ENCODE results near the gene PCK1. TPM values are rescaled to one million over a fixed set of nuclear protein-coding genes. Genes with fewer than 3 reads are reported as not detected.

The PCK1 gene
- total and polyA plus RNA-seq, 7 experiments from 2014 or later: not detected

DNA sequence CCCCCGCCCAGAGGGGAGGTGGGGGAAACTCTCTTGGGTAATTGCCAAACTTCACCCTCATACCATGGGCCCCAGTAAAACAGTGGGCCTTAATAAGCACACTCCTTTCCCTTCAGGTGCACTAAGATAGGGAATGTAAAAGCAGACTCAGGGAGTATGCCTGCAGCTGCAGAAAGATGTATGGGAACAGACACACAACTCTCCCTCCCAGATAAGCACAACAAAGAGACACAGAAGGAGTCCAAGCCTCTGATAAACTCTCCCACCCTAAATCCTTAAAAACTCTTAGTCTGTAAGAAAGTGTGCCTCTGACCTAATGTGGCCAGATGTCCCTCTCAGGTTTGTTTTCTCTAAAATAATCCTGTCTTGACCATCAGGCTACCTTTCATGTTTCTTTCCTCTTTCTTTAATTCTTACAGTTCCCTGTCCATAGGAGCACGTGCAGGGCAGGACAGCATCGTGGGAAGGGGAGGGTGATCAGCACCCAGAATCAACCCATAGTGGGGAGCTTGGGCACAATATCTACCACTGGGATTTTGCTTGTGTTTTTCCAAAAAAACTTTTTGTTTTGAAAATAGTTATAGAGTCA is 24.7 kb upstream of the PCK1 start:
- no peak overlapping the region for H3K4me3 Mint-ChIP-seq
- no peak for DNase-seq
- POLR2A ChIA-PET: no interaction called here

DNA sequence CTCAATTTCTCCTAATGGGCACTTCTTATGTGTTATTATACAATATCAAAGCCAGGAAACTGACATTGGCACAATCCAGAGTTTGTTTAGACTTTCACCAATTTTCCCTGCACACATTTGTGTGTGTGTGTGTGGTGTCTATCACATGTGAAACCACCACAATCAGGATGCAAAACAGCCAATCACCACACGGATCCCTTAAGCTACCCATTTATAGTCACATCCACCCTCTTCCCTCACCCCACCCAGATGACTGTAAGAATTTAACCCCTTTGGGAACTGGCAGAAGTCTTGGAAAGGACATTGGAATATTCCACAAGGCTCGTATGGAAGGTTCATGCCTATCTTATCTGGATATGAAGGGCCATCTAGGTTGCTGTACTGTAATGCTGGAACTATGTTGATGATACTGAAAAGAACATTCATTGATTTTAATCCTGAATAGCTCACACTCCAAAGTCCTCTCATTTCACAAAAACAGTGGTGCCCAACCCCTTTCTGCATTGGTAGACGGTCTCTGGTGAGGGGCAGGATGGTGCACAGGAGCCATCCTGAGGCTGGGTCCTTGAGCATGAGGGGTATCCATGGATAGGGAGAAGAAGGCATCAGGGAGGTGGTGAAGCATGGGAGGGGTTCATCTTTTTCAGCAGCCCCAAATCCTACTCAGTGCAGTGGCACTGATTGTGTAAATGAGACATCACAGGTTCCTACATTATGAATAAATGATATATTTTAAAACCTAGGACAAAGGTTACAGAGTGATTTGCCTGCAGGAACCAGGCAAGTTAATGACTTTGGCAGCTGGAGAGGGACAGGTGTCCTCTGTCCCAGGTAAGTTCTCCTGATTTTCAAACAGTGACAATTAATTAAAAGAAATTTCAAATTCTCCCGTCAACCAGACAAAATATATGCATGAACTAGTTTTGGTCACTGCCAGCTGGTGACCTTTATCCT is 23.9 kb upstream of the PCK1 start:
- Histone ChIP-seq H3K27me3 (ENCODE audit: control insufficient read depth in 2 of 2, insufficient read depth in 2 of 2, low read length in 2 of 2) (no peaks in the 10 kb centered on the region), H3K4me1 (ENCODE audit: control insufficient read depth in 2 of 2, insufficient read depth in 2 of 2, low read length in 2 of 2) (no peaks in the 10 kb centered on the region), H3K9me3 (ENCODE audit: control insufficient read depth in 2 of 3, low read length in 3 of 3) (no peaks in the 10 kb centered on the region), H3K36me3 (ENCODE audit: control insufficient read depth in 2 of 3, insufficient read depth in 3 of 3, low read length in 3 of 3) (no peaks in the 10 kb centered on the region), H3K27ac (ENCODE audit: low read depth, low read length) (no peak overlapping the region), H3K4me3 (ENCODE audit: low read length) (no peak overlapping the region)
- H3K27me3 Mint-ChIP-seq: peaks cover 31 to 63% (median 44%) of the 10 kb centered on the region in 5 donors
- ATAC-seq (no peak), DNase-seq (no peak)
- no peak overlapping the region for H3K4me3 Mint-ChIP-seq
- peaks cover 0 to 4% (median 0%) of the 10 kb centered on the region in 5 donors for H3K36me3 Mint-ChIP-seq
- intact Hi-C loops (cut with micrococcal nuclease): no loop called here
- CTCF ChIA-PET: no interaction called here
- peaks cover 0 to 1% (median 0%) of the 10 kb centered on the region in 7 donors for H3K4me1 Mint-ChIP-seq
- no peak overlapping the region for H3K27ac Mint-ChIP-seq
- POLR2A ChIA-PET: no interaction called here
- peaks cover 0 to 8% (median 2%) of the 10 kb centered on the region in 11 donors for H3K9me3 Mint-ChIP-seq

More for the DNA sequence above, 24.7 kb upstream of the PCK1 start:
- CTCF ChIA-PET: no interaction called here
- intact Hi-C loops (cut with micrococcal nuclease): no loop called here
- no peak overlapping the region for H3K27ac ChIP-seq (ENCODE audit: low read depth, low read length)
- Mint-ChIP-seq H3K27me3 (peaks cover 31 to 63% (median 44%) of the 10 kb centered on the region in 5 donors), H3K4me1 (peaks cover 0 to 1% (median 0%) of the 10 kb centered on the region in 7 donors), H3K27ac (peak overlapping the region in 1 of 9 donors; percentile 5), H3K9me3 (peaks cover 0 to 8% (median 2%) of the 10 kb centered on the region in 11 donors), H3K36me3 (peaks cover 0 to 4% (median 0%) of the 10 kb centered on the region in 5 donors)
- ATAC-seq: no peak
- no peaks in the 10 kb centered on the region for H3K4me1 ChIP-seq (ENCODE audit: control insufficient read depth in 2 of 2, insufficient read depth in 2 of 2, low read length in 2 of 2)
- H3K4me3 ChIP-seq (ENCODE audit: low read length): no peak overlapping the region
- no peaks in the 10 kb centered on the region for H3K36me3 ChIP-seq (ENCODE audit: control insufficient read depth in 2 of 3, insufficient read depth in 3 of 3, low read length in 3 of 3)
- H3K27me3 ChIP-seq (ENCODE audit: control insufficient read depth in 2 of 2, insufficient read depth in 2 of 2, low read length in 2 of 2): no peaks in the 10 kb centered on the region
- no peaks in the 10 kb centered on the region for H3K9me3 ChIP-seq (ENCODE audit: control insufficient read depth in 2 of 3, low read length in 3 of 3)

DNA sequence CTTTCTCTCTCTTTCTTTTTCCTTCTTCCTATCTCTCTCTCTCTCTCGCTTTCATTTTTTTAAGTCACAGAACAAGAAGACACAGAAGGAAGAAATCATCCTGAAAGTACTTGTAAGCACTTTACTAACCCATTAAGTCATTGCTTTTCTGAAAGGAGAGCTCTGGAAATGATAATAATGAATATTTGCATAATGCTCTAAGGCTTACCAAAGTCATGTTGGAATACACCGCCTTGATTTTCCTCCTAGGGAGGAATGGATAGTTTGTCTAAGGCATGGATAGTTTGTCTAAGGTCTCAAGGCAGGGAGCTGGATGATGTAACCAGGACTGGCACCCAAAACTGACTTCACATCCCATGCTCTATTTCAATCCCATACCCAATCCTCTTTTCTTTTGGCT is 23.1 kb upstream of the PCK1 start:
- H3K4me3 ChIP-seq (ENCODE audit: low read length): no peak overlapping the region
- peaks cover 0 to 4% (median 0%) of the 10 kb centered on the region in 5 donors for H3K36me3 Mint-ChIP-seq
- no peaks in the 10 kb centered on the region for H3K4me1 ChIP-seq (ENCODE audit: control insufficient read depth in 2 of 2, insufficient read depth in 2 of 2, low read length in 2 of 2)
- H3K36me3 ChIP-seq (ENCODE audit: control insufficient read depth in 2 of 3, insufficient read depth in 3 of 3, low read length in 3 of 3): no peaks in the 10 kb centered on the region
- DNase-seq (no peak), ATAC-seq (no peak)
- CTCF ChIA-PET: no interaction called here
- peaks cover 0 to 8% (median 2%) of the 10 kb centered on the region in 11 donors for H3K9me3 Mint-ChIP-seq
- no peaks in the 10 kb centered on the region for H3K9me3 ChIP-seq (ENCODE audit: control insufficient read depth in 2 of 3, low read length in 3 of 3)
- no peaks in the 10 kb centered on the region for H3K4me1 Mint-ChIP-seq
- H3K27ac ChIP-seq (ENCODE audit: low read depth, low read length): no peak overlapping the region
- POLR2A ChIA-PET: no interaction called here
- H3K27me3 ChIP-seq (ENCODE audit: control insufficient read depth in 2 of 2, insufficient read depth in 2 of 2, low read length in 2 of 2): no peaks in the 10 kb centered on the region
- intact Hi-C loops (cut with micrococcal nuclease): no loop called here
- H3K4me3 Mint-ChIP-seq: no peak overlapping the region
- no peak overlapping the region for H3K27ac Mint-ChIP-seq
- peaks cover 31 to 61% (median 39%) of the 10 kb centered on the region in 5 donors for H3K27me3 Mint-ChIP-seq

DNA sequence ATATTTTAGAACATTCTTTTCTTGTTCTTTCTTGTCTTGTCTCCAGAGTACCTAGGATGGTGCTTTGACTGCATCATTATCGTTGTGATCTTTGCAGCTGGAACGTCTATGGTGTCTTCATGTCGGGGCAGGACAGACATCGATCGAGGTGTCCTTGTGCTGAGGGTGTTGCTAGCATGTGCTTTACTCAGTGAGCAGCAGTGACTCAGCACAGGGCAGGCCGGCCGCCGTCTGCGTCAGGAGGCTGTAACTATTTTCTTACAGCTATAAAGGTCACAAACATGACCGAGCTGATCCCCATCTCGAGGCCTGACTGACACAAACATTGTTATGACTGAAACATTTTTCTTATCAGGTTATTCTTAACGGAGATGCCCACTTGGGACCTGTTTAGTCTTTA is 21.0 kb upstream of the PCK1 start:
- intact Hi-C loops (cut with micrococcal nuclease): no loop called here
- no peaks in the 10 kb centered on the region for H3K36me3 ChIP-seq (ENCODE audit: control insufficient read depth in 2 of 3, insufficient read depth in 3 of 3, low read length in 3 of 3)
- ChIA-PET CTCF (no interaction called here), POLR2A (no interaction called here)
- no peak overlapping the region for H3K27ac ChIP-seq (ENCODE audit: low read depth, low read length)
- peaks cover 0 to 8% (median 2%) of the 10 kb centered on the region in 11 donors for H3K9me3 Mint-ChIP-seq
- H3K9me3 ChIP-seq (ENCODE audit: control insufficient read depth in 2 of 3, low read length in 3 of 3): no peaks in the 10 kb centered on the region
- H3K4me3 Mint-ChIP-seq: no peak overlapping the region
- H3K27me3 Mint-ChIP-seq: peaks cover 29 to 45% (median 33%) of the 10 kb centered on the region in 5 donors
- DNase-seq (no peak), ATAC-seq (no peak)
- H3K4me1 Mint-ChIP-seq: no peaks in the 10 kb centered on the region
- no peaks in the 10 kb centered on the region for H3K4me1 ChIP-seq (ENCODE audit: control insufficient read depth in 2 of 2, insufficient read depth in 2 of 2, low read length in 2 of 2)
- peaks cover 0 to 4% (median 0%) of the 10 kb centered on the region in 5 donors for H3K36me3 Mint-ChIP-seq
- no peak overlapping the region for H3K27ac Mint-ChIP-seq
- no peaks in the 10 kb centered on the region for H3K27me3 ChIP-seq (ENCODE audit: control insufficient read depth in 2 of 2, insufficient read depth in 2 of 2, low read length in 2 of 2)
- no peak overlapping the region for H3K4me3 ChIP-seq (ENCODE audit: low read length)

DNA sequence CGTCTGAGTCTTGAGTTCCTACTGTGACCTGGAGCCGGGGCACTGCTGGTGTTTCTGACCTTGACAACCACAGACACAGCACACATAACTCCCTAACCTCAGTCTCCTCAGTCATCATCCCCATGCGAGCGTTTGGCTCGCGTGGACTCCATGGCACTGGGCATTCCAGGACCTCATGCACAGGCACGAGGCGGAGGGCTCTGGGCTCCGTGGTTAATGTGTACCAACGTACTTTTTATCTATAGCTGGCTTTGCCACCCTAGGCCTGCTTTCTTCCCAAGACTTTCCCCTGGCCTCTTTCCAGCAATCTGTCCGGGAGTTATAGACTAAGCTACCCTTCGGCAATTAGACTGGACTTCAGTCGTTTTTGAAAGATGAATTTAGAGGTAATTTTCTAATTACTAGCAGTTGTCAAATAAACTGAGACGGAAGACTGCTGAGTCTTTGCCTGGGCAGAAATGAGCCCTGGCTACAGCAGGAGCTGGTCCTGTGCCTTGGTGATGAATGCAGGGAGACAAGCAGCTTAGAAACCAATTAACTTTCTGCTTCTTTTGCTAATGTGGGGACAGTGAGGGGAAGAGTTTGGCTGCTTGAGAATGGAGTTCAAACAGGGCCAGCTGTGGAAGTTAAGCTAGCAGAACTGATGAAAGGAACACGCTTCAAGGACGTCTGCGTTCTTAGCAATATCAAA is 19.9 kb upstream of the PCK1 start:
- Histone ChIP-seq H3K27me3 (ENCODE audit: control insufficient read depth in 2 of 2, insufficient read depth in 2 of 2, low read length in 2 of 2) (no peaks in the 10 kb centered on the region), H3K4me3 (ENCODE audit: low read length) (no peak overlapping the region), H3K27ac (ENCODE audit: low read depth, low read length) (no peak overlapping the region), H3K9me3 (ENCODE audit: control insufficient read depth in 2 of 3, low read length in 3 of 3) (no peaks in the 10 kb centered on the region), H3K36me3 (ENCODE audit: control insufficient read depth in 2 of 3, insufficient read depth in 3 of 3, low read length in 3 of 3) (no peaks in the 10 kb centered on the region), H3K4me1 (ENCODE audit: control insufficient read depth in 2 of 2, insufficient read depth in 2 of 2, low read length in 2 of 2) (no peaks in the 10 kb centered on the region)
- Mint-ChIP-seq H3K36me3 (peaks cover 0 to 4% (median 0%) of the 10 kb centered on the region in 5 donors), H3K4me3 (no peak overlapping the region), H3K9me3 (peaks cover 0 to 8% (median 2%) of the 10 kb centered on the region in 11 donors), H3K27me3 (peaks cover 20 to 34% (median 27%) of the 10 kb centered on the region in 5 donors), H3K4me1 (no peaks in the 10 kb centered on the region), H3K27ac (no peak overlapping the region)
- ATAC-seq: no peak
- CTCF ChIA-PET: no interaction called here
- POLR2A ChIA-PET: no interaction called here
- DNase-seq: no peak
- intact Hi-C loops (cut with micrococcal nuclease): no loop called here

DNA sequence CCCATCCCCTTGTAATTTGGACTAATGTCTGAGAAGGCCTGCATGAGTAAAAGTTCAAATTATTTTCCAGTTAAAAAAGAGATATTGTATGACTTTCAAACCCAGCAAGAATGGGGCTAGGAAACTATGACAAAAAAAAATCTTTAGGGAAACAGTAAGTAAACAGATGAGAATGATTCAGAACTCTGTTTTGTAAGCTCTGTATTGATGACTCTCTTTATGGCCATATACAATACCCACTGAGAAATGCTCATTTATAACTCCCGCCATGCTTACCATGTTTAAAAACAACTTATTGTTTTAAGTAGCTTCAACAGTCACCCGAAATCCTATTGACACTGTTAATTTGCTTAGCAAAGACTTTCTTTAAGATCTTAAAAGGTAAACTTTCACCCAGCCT is 17.2 kb upstream of the PCK1 start:
- Histone ChIP-seq H3K36me3 (ENCODE audit: control insufficient read depth in 2 of 3, insufficient read depth in 3 of 3, low read length in 3 of 3) (no peaks in the 10 kb centered on the region), H3K27ac (ENCODE audit: low read depth, low read length) (no peak overlapping the region), H3K4me1 (ENCODE audit: control insufficient read depth in 2 of 2, insufficient read depth in 2 of 2, low read length in 2 of 2) (no peaks in the 10 kb centered on the region), H3K27me3 (ENCODE audit: control insufficient read depth in 2 of 2, insufficient read depth in 2 of 2, low read length in 2 of 2) (no peaks in the 10 kb centered on the region), H3K4me3 (ENCODE audit: low read length) (no peak overlapping the region), H3K9me3 (ENCODE audit: control insufficient read depth in 2 of 3, low read length in 3 of 3) (no peaks in the 10 kb centered on the region)
- ATAC-seq: no peak
- Mint-ChIP-seq H3K27ac (no peak overlapping the region), H3K36me3 (peaks cover 0 to 4% (median 0%) of the 10 kb centered on the region in 5 donors), H3K4me1 (peaks cover 0 to 5% (median 0%) of the 10 kb centered on the region in 7 donors), H3K4me3 (no peak overlapping the region), H3K9me3 (peaks cover 0 to 6% (median 2%) of the 10 kb centered on the region in 11 donors), H3K27me3 (peaks cover 10 to 19% (median 14%) of the 10 kb centered on the region in 5 donors)
- intact Hi-C loops (cut with micrococcal nuclease): no loop called here
- CTCF ChIA-PET: no interaction called here
- no peak for DNase-seq
- POLR2A ChIA-PET: no interaction called here

Measured in naive thymus-derived CD4-positive, alpha-beta T cell (primary cell).